ENCODE results near the gene ECD.

Gene ECD

GRCh38 chr10:73093922-73094850, 73.6 kb downstream of the ECD start:
- no peak for TF ChIP-seq CTCF (IDR thresholded peaks at IDR 0.05; ENCODE audit: borderline replicate concordance, insufficient read depth, low read depth, low read length)
- peak overlapping the region; percentile 22 for H3K4me3 ChIP-seq (ENCODE audit: low read depth, low read length)

- TF ChIP-seq CTCF (IDR thresholded peaks at IDR 0.05; ENCODE audit: borderline replicate concordance, insufficient read depth, low read depth, low read length): no peak
- no peak overlapping the region for H3K4me3 ChIP-seq (ENCODE audit: low read depth, low read length)
Measured at GRCh38 chr10:73092830-73093229, 75.0 kb downstream of the ECD start.

GRCh38 chr10:73088304-73088703, 79.5 kb downstream of the ECD start:
- no peak overlapping the region for H3K4me3 ChIP-seq (ENCODE audit: low read depth, low read length)
- TF ChIP-seq CTCF (IDR thresholded peaks at IDR 0.05; ENCODE audit: borderline replicate concordance, insufficient read depth, low read depth, low read length): no peak

GRCh38 chr10:73086816-73087215, 81.0 kb downstream of the ECD start:
- no peak for TF ChIP-seq CTCF (IDR thresholded peaks at IDR 0.05; ENCODE audit: borderline replicate concordance, insufficient read depth, low read depth, low read length)
- H3K4me3 ChIP-seq (ENCODE audit: low read depth, low read length): no peak overlapping the region

- no peak for TF ChIP-seq CTCF (IDR thresholded peaks at IDR 0.05; ENCODE audit: borderline replicate concordance, insufficient read depth, low read depth, low read length)
- H3K4me3 ChIP-seq (ENCODE audit: low read depth, low read length): no peak overlapping the region
Measured at GRCh38 chr10:73084209-73084608, 83.6 kb downstream of the ECD start.

Data from GM12875 (cell line).